NCI-H774 (cell line): ENCODE measurements around the gene OR4D9.
"Not testable (repeated sequence)": the region's sequence is repeated elsewhere in the genome, so short reads cannot be mapped to it uniquely, and the experiment has no call there.

ENCODE experiments used
- DNase-seq: peaks from one replicate; lab custom pipeline; 2025; lab: John Stamatoyannopoulos, UW

Gene OR4D9

GRCh38 chr11:59510941-59511589, at the start of gene OR4D9:
TSS of gene OR4D9 (plus strand) at chr11:59511539. CDS start at chr11:59514913, 3,374 bp downstream.
- DNase-seq, result no peak

- no peak for DNase-seq
These were observed 48.1 kb upstream of the OR4D9 start for GRCh38 chr11:59463190-59463641.

GRCh38 chr11:59473015-59473414, 38.3 kb upstream of the OR4D9 start, which contains the start of gene OR4D10:
TSS of gene OR4D10 (plus strand) at chr11:59473315. CDS start at chr11:59477430, 4,115 bp downstream.
- DNase-seq, result no peak

- no peak for DNase-seq
These were observed 36.2 kb upstream of the OR4D9 start for GRCh38 chr11:59475176-59475575.

- DNase-seq, result no peak
These were observed 31.4 kb upstream of the OR4D9 start for GRCh38 chr11:59479906-59480305.

GRCh38 chr11:59480359-59480758, 31.0 kb upstream of the OR4D9 start:
- no peak for DNase-seq

GRCh38 chr11:59501931-59502330, 9.4 kb upstream of the OR4D9 start:
- no peak for DNase-seq

- no peak for DNase-seq
These were observed 8.1 kb upstream of the OR4D9 start, which contains the start of gene OR4D11 for GRCh38 chr11:59503276-59503675. TSS of gene OR4D11 (plus strand) at chr11:59503576. CDS start at chr11:59503576, 0 bp downstream.

GRCh38 chr11:59511675-59512074, 336 bp downstream of the OR4D9 start:
- no peak for DNase-seq

- DNase-seq, result not testable (repeated sequence)
These were observed 8.8 kb downstream of the OR4D9 start for GRCh38 chr11:59520139-59520538.

GRCh38 chr11:59520741-59521140, 9.4 kb downstream of the OR4D9 start:
- DNase-seq, result no peak

GRCh38 chr11:59523541-59523940, 12.2 kb downstream of the OR4D9 start:
- no peak for DNase-seq

- DNase-seq, result no peak
These were observed 17.4 kb downstream of the OR4D9 start for GRCh38 chr11:59528711-59529110.

GRCh38 chr11:59532620-59533019, 21.3 kb downstream of the OR4D9 start:
- DNase-seq, result no peak

- no peak for DNase-seq
These were observed 23.3 kb downstream of the OR4D9 start for GRCh38 chr11:59534676-59535075.

GRCh38 chr11:59542142-59542810, 30.9 kb downstream of the OR4D9 start:
- DNase-seq, result no peak

GRCh38 chr11:59543713-59544112, 32.4 kb downstream of the OR4D9 start:
- not testable (repeated sequence) for DNase-seq

- no peak for DNase-seq
These were observed 33.5 kb downstream of the OR4D9 start for GRCh38 chr11:59544869-59545178.

GRCh38 chr11:59545179-59546020, 34.1 kb downstream of the OR4D9 start:
- no peak for DNase-seq

GRCh38 chr11:59547605-59548308, 36.4 kb downstream of the OR4D9 start:
- DNase-seq, result not testable (repeated sequence)

- no peak for DNase-seq
These were observed 36.9 kb downstream of the OR4D9 start for GRCh38 chr11:59548309-59548656.

- DNase-seq, result peak; percentile 82
These were observed 39.1 kb downstream of the OR4D9 start for GRCh38 chr11:59550368-59550841.
